GM18951 (cell line): ENCODE results near the gene RAI2.

ENCODE experiments used
- POLR2A ChIP-seq: IDR thresholded peaks from 4 replicates; pipeline ENCODE4 v1.6.1; 2011; ENCODE audit warnings: mild to moderate bottlenecking; ENCODE audit not compliant: insufficient read length, insufficient read depth; ENCODE audit errors: extremely low read depth
- in situ Hi-C: fragments of 300-500 bp; cut with MboI; formaldehyde crosslinking; loops from one replicate; pipeline ENCODE4 v1.12.0; 2022; ENCODE audit warnings: low sequenced_read_pairs, mixed read lengths, inconsistent platforms; ENCODE audit not compliant: unreplicated experiment

The RAI2 gene

DNA sequence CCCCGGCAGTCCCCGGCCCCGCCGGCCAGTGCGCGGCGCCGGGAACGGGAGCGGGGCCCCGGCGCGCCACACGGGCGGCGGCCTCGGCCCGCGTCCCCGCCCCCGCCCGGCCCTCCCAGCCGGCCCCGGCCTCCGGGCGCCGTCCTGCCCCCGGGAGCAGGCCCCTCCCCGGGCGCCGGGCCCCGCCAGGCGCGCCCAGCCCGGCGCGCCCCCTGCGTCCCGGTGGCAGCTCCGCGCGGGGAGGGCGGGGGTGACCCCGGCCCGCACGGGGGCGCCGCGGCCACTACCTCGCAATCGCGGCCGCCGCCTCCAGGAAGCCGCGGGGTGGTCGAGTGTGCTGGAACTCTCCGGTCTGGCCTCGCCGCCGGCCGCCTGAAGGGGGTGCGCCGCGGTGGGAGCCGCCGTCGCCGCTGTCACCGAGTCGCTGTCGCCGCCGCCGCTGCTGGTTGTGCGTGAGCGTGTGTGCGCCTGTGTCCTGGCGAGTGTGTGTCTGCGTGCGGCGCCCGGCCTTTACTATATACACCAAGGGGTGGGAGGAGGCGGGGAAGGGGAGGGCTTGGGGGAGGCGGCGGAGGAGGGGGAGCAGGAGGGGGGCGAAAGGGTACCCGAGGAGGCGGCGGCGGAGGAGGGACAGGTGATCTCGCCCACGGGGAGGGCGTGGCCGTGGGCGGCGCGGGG, at the start of gene RAI2:
RAI2 (minus strand) TSS at position 488 of the 678 bp plus-strand sequence. CDS start 59,288 bp downstream, outside the sequence.
- TF ChIP-seq POLR2A: no peak
- in situ Hi-C loops: no loop called here

DNA sequence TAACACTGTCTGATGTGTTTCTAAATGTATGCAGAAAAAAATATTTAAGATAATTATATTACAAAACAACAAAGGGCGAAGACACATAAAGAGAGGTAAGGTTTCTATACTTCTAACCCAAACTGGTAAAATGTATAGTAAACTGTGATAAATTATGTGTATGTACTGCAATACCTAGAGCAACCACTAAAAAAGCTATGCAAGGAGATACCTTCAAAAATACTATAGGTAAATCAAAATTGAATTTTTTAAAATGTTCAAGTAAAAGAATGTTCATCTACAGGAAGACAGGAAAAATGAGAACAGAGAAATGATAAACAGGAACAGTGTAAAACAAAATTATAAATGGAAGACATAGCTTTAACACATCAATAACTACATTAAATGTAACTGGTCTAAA, 27.3 kb upstream of the RAI2 start:
- in situ Hi-C loops: no loop called here
- TF ChIP-seq POLR2A: no peak

GRCh38 chrX:17882680-17883079, 21.6 kb upstream of the RAI2 start:
- no peak for TF ChIP-seq POLR2A

GRCh38 chrX:17878028-17878670, 17.1 kb upstream of the RAI2 start:
- TF ChIP-seq POLR2A: no peak
- in situ Hi-C loops: no loop called here

More at GRCh38 chrX:17882680-17883079, 21.6 kb upstream of the RAI2 start:
- in situ Hi-C loops: no loop called here

DNA sequence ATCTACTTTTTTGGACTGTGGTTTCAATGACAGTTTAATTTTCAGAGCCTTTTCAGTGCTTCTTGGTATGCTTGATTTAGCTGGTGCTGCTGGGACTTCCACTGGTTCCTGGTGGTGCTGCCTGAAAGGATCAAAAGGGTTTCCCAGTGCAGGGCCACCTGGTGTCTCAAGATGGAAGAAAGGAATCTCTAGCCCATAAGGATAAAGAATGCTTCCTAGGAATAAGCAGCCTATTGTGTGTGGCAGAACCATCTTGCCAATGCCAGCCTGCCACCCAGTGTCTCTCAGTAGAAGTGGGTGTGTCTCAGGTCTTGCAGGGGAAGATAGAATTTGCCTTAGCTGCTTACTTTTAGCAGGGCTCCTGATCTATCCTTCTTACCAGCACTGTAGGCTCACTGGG, 15.0 kb upstream of the RAI2 start:
- in situ Hi-C loops: no loop called here
- no peak for TF ChIP-seq POLR2A

DNA sequence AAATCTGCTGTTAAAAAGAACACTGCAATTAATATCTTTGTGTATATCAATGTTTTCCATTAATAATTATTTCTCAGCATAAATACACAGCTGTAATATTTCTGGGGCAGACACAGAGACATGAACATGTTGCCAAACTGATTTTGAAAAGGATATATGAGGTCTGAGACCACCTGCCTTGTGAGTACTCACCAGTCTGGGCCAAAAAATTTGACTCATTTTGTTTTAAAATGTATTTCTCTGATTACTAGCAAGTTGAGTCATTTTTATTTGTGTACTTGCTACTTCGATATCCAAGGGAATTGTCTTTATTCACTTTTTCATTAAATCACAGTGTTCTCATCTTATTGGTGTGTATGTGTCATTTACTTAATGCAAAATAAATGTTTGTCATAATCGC, 8.5 kb upstream of the RAI2 start:
- TF ChIP-seq POLR2A: no peak
- in situ Hi-C loops: no loop called here

DNA sequence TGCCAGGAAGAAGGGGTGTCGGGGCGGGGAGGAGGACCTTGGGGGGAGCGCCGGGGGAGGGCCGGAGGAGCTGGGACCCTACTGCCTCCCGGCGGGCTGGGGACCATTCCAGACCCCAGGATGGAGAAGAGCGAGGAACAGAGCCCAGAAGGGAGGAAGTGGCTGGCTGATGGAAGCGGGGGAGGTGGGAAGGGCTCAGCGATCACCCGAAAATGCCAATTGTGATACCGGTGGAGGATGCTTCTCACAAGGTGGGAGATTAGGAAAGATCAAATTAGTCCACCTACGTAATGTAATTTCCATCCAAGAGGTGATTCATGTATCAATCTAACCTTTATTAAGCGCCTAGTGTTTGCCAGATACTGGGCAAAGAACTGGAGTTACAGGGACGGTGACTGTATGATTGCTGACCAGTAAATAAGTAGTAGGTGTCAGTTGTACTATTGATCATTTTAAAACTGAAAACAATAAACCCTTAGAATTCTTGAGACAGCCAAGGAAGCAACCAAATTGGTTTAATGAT, 452 bp upstream of the RAI2 start:
- TF ChIP-seq POLR2A: no peak
- in situ Hi-C loops: no loop called here

- no peak for TF ChIP-seq POLR2A
- in situ Hi-C loops: no loop called here
These were observed 818 bp downstream of the RAI2 start for GRCh38 chrX:17860179-17860780.

GRCh38 chrX:17859609-17860178, 1.4 kb downstream of the RAI2 start:
- TF ChIP-seq POLR2A: no peak
- in situ Hi-C loops: no loop called here

GRCh38 chrX:17854531-17854930, 6.6 kb downstream of the RAI2 start:
- in situ Hi-C loops: no loop called here
- TF ChIP-seq POLR2A: no peak

GRCh38 chrX:17854069-17854468, 7.0 kb downstream of the RAI2 start:
- no peak for TF ChIP-seq POLR2A
- in situ Hi-C loops: no loop called here

- no peak for TF ChIP-seq POLR2A
- in situ Hi-C loops: no loop called here
These were observed 9.2 kb downstream of the RAI2 start for GRCh38 chrX:17851874-17852273.

- no peak for TF ChIP-seq POLR2A
- in situ Hi-C loops: no loop called here
These were observed 12.4 kb downstream of the RAI2 start for GRCh38 chrX:17848545-17849265.
